Kidney (tissue), 2 donors: Measurements from ENCODE around the gene FAM236B. TPM values are rescaled to one million over a fixed set of nuclear protein-coding genes. Genes with fewer than 3 reads are reported as not detected.

Experiments
- polyA plus RNA-seq: library from polyadenylated mRNA; stranded (reverse); fragments of 350-450 nt; fragmentation: Illumina TruSeq; extraction: RNeasy Lipid Tissue Mini Kit (QIAGEN cat#74804); gene quantifications from one replicate; pipeline ENCODE4 v1.2.3, GENCODE V29; 2014; ENCODE audit warnings: low read depth, low replicate concordance; ENCODE audit not compliant: insufficient read depth
- total RNA-seq: library from RNA; stranded (reverse); fragmentation: NEBNext Ultra II Directional; extraction: Animal tissue kit (Norgen Biotek cat#: 25700); gene quantifications from one replicate; pipeline ENCODE4 v1.2.1, GENCODE V29; 2021
- donor health status: DM: yes; HTN: yes; CAD: no.

FAM236B gene
- total and polyA plus RNA-seq, 2 donors from 2014 or later: not detected

Other genes starting within 250 kb of the FAM236B start
- 32.9 TPM for gene HDAC8, start 209.8 kb downstream of the FAM236B start, total RNA-seq
- 38.4 TPM for gene HDAC8, start 209.8 kb downstream of the FAM236B start, polyA plus RNA-seq
- gene PHKA1, start 68.4 kb downstream of the FAM236B start, total RNA-seq: 3.4 TPM
- gene PHKA1, start 68.4 kb downstream of the FAM236B start, polyA plus RNA-seq: 2.6 TPM
- 2.0 TPM for gene DMRTC1B, start 5.8 kb downstream of the FAM236B start, total RNA-seq
- 3.9 TPM for gene DMRTC1B, start 5.8 kb downstream of the FAM236B start, polyA plus RNA-seq
- gene FAM236D, start 25.6 kb upstream of the FAM236B start, total RNA-seq: not detected
- not detected for gene FAM236D, start 25.6 kb upstream of the FAM236B start, polyA plus RNA-seq
- not detected for gene FAM236C, start 130.0 kb upstream of the FAM236B start, total RNA-seq
- not detected for gene FAM236C, start 130.0 kb upstream of the FAM236B start, polyA plus RNA-seq
- not detected for gene FAM236A, start 155.5 kb upstream of the FAM236B start, total RNA-seq
- not detected for gene FAM236A, start 155.5 kb upstream of the FAM236B start, polyA plus RNA-seq
- gene DMRTC1, start 161.2 kb upstream of the FAM236B start, total RNA-seq: 0.41 TPM
- not detected for gene DMRTC1, start 161.2 kb upstream of the FAM236B start, polyA plus RNA-seq
- gene PABPC1L2B, start 220.3 kb upstream of the FAM236B start, total RNA-seq: not detected
- not detected for gene PABPC1L2B, start 220.3 kb upstream of the FAM236B start, polyA plus RNA-seq